ENCODE measurements around the gene SLX4IP.
A peak's percentile ranks its signal among the peaks of the same experiment; 100 is the strongest.
"Not testable (repeated sequence)": the region's sequence is repeated elsewhere in the genome, so short reads cannot be mapped to it uniquely, and the experiment has no call there.

Gene SLX4IP

DNA sequence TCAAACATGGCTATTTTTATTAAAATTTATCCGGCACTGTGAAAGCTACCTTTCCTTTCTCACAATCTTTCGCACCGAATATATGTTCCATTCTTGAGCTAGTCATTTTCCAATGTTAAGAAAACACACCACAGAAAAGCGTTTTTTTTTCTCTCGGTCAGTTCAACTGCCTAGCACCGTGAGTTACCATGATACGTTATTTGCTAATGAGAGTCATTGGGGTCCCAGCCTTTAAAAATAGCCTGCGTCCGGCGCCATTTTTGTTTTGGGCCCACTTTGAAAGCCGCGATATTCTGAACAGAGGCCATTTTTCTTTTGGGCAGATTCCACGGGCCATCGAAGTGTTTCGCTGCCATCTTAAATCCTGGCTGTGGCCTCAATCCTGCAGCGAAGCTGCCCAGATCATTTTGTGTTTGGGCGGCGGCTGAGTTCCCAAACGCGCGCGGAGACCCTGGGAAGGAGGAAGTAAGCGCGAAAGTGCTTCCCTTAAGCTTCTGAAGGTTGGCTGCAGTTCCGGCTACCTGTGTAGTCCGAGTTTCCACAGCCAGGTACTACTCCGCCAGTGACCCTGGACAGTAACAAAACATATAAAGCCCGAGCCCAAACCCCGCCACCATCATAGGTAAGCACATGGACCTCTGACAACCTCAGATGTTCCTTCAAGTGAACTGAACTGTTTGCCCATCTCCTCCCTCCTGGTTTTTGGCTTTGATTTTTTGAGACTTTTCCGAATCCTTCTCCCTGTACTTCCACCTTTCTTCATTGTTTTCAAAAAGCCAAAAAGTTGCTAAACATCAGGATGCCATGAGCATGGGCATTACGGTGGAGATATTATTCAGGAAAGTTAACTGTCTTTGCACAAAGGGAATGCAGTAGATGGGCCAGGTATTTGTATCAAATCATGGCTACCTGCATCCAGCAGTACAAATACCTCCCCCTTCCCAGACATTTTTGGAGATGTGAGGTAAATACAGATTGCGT is at the start of gene SLX4IP:
TSS of gene SLX4IP (plus strand) at position 474 of the 981 bp plus-strand sequence. CDS start 22,900 bp downstream, outside the sequence.
- DNase-seq (ENCODE audit: low read depth, low spot score): peak; percentile 91

DNA sequence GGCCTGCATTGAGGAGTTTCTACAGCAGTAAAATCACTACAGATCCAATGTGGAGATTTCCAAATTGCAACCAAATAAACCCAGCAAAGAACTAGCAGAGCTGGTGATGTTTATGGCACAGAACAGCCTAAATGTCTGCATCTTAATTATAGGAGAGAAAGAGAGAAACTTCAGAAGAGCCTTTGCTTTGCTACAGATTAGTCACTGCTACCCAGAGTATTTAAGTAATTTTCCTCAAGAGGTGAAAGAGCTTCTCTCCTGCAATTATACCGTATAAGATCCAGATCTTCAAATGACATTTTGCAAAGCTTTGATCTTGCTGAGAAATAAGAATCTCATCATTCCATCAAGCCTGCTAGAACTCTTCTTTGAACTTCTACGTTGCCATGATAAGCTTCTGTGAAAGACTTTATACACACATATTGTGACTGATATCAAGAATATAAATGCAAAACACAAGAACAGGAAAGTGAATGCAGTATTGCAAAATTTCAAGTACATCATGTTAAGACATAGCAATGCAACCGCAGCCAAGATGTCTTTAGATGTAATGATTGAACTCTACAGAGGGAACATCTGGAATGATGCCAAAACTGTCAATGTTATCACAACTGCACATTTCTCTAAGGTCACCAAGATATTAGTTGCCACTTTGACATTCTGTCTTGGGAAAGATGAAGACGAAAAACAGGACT is 49.1 kb upstream of the SLX4IP start:
- no peak for DNase-seq (ENCODE audit: low read depth, low spot score)

DNA sequence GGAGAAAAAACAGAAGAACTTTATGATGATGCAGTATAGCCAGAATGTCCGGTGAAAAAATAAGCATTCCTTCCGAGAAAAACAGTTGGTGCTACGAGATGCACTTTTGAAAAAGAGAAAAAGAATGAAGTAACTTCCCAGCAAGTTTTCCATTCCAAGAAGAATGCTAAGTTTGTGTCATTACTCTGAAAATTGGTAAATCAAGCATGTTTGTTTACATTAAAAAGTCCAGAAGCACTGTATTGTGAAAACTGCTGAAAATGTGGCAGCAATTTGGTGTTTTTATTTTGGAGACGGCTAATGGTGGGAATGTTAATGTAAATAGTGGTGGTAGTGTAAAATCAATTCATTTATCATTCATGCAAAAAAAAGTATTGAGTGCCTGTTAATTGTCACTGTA is 47.4 kb upstream of the SLX4IP start:
- DNase-seq (ENCODE audit: low read depth, low spot score): no peak

DNA sequence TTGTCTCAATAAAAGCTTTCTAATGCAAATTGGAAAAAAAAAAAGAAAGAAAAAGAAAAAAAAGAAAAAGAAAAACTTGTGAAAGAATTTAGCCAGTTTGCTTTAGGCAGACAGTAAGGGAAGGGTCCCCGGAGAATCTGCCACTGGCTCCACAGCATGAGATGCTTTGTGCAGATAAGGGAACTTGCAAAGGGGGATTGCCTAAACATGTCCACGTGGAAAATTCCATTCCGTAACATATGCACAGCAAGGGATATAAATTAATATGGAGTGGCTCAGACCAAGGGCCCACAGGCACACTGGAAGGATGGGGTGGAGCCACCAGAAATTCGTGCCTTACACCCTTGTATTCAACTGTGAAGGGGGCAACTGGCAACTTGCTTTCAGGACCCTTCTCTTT is 46.5 kb upstream of the SLX4IP start:
- DNase-seq (ENCODE audit: low read depth, low spot score): no peak

DNA sequence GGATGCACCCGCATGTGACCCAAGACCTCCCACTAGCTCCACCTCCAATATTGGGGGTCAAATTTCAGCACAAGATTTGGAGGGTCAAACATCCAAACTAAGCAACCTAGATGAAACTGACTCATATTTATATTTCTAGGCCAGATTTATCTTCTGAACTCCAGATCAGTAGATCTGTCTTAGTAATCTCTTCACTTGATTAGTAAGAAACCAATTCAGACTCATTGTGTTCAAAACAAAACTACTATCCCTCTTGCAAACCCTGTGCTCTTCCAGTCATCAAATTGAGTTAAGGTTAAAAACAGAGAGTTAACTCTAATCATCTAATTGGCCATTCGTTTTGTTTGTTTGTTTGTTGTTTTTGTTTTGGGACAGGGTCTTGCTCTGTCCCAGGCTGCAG is 44.4 kb upstream of the SLX4IP start:
- DNase-seq (ENCODE audit: low read depth, low spot score): no peak

DNA sequence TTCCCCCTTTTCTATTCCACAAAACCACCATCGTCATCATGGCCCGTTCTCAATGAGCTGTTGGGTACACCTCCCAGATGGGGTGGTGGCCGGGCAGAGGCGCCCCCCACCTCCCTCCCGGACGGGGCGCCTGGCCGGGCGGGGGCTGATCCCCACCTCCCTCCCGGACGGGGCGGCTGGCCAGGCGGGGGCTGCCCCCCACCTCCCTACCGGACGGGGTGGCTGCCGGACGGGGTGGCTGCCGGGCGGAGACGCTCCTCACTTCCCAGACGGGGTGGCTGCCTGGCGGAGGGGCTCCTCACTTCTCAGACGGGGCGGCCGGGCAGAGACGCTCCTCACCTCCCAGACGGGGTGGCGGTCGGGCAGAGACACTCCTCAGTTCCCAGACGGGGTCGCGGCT is 40.4 kb upstream of the SLX4IP start:
- DNase-seq (ENCODE audit: low read depth, low spot score): not testable (repeated sequence)

DNA sequence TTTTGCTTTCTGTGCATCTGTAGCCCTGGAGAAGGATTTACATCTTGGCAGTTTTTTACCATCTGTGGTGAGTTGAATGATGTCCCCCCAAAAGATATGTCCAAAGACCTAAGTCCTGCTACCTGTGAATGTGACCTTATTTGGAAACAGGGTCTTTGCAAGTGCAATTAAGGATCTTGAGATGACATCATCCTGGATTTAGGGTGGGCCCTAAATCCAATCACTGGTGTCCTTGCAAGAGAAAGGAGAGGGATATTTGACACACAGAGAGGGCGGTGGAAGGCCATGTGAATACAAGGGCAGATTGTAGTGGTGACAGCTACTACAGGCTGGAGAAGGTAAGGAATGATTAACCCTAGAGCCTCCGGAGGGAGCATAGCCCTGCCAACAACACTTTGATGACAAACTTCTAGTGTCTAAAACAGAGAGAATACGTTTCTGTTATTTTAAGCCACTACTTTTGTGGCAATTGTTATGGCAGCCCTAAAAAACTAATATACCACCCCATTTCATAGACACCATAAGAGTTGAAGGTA is 36.2 kb upstream of the SLX4IP start:
- no peak for DNase-seq (ENCODE audit: low read depth, low spot score)

DNA sequence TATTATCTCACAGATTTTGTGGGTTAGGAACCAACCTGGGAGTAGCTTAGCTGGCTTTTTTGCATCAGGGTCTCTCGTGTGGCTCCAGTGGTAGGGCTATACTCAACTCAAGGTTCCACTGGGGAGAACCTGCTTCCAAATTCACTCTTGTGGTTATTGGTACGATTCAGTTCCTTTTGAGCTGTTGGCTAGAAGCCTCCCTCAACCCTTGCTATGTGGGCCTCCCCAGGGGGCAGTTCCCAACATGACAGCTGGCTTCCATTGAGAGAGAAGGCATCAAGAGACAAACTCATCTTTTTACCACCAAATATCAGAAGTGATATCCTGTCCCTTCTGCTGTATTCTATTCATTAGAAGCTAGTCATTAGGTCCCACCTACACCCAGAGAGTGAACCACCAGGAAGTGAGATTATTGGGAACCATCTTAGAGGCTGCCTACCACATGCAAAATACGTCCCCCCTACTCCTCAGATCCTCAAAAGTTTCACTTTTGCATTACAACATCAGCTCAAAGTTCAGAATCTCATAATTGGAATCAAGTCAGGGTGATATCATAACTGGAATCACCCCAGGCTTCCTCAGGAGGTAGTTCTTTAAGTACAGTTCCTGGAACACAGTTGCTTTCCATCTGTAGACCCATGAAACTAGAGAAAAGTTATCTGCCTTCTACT is 32.0 kb upstream of the SLX4IP start:
- DNase-seq (ENCODE audit: low read depth, low spot score): no peak

DNA sequence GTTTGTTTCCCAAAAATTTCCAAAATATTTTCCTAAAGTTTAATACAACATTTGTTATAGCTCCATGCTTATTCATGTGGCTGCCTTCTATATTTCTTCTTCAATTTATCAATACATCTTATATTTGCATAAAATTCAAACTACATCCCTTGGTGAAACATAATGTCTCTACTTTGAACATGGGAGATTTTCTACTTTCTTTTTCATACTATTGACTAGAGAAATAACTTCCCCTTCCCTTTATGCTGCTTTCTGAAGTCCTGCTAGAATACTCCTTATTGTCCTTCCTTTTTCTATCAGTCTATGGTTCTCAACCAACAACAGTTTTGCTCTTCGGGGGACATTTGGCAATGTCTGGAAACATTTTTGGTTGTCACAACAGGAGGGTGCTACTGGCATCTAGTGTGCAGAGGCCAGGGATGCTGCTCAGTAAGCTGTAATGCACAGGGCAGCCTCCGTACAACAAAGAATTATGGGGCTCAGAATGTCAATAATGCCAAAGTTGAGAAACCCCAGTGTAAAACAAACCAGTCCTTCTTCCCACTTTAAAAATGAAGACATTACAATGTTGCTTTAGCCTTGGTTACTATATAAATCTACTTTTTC is 31.0 kb upstream of the SLX4IP start:
- DNase-seq (ENCODE audit: low read depth, low spot score): no peak

DNA sequence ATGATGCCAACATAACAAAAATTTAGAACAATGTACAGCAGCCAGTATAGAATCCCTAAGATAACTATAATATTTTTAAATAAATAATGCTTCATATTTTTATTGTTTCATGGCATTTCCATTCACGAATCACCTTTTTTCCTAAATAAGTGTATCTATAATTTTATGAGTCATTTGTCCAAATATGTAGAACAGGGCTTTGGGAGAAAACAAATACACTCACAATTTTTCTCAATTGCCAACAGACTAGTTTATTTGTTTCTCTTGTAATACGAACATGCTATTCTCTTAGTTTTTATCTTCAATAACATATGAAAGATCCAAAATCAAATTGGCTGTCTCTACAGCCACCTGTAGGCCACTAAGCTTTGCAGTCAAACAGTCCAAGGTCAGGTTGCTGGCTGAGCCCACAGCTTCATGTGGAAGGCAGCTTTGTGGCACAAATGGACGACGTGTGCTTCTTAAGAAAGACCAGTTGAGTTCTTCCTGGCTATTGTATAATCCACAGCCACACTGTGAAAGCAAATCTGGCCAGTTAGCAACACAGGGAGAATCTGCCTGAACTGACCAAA is 30.1 kb upstream of the SLX4IP start:
- no peak for DNase-seq (ENCODE audit: low read depth, low spot score)

DNA sequence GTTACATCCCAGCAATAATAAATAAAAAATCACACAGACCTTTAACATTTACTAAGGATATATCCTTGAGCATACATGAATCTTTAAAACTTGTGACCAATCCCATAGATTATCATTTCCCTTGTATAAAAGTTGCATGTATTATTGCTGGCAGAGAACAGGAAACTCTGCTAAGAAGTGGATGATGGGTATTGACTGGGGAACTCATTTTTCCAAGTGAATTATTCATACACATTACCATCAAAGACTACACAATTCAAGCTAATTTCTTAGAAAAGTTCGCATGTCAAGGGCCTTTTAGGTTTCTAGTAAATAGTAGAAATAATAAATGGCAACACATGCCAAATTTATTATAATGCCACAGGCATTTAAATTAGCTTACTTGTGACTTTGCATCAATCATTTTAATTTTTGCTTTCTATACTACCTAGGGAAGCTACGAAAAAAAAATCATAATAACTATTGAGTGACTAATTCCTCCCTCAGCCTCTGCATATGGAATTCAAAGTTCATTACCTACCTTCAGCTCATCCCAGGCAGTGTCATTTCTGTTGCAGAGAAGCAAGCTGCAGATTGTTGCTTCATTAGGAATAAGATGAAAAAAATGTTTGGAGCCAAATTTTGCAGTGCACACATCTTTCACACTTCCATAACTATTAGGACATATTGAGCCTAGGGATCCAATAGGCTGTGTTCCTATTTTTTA is 26.8 kb upstream of the SLX4IP start:
- no peak for DNase-seq (ENCODE audit: low read depth, low spot score)

DNA sequence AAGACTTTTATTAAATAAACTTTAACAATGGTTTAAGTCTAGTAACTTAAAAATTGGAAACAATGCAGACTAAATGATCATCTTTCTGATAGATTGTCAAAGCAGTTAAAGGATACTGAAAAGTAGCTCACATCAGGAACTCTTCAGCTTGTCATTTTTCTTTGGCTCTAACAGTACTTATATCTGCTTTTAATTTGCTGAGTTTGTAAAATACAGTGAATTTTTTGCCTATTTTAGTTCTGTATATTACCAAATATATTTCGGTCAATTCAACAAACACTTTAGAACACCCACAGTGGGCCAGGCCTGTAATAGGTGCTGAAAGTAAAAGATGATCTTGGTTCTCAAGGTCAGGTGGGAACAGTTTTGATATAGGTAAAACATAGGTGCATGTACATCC is 23.4 kb upstream of the SLX4IP start:
- no peak for DNase-seq (ENCODE audit: low read depth, low spot score)

DNA sequence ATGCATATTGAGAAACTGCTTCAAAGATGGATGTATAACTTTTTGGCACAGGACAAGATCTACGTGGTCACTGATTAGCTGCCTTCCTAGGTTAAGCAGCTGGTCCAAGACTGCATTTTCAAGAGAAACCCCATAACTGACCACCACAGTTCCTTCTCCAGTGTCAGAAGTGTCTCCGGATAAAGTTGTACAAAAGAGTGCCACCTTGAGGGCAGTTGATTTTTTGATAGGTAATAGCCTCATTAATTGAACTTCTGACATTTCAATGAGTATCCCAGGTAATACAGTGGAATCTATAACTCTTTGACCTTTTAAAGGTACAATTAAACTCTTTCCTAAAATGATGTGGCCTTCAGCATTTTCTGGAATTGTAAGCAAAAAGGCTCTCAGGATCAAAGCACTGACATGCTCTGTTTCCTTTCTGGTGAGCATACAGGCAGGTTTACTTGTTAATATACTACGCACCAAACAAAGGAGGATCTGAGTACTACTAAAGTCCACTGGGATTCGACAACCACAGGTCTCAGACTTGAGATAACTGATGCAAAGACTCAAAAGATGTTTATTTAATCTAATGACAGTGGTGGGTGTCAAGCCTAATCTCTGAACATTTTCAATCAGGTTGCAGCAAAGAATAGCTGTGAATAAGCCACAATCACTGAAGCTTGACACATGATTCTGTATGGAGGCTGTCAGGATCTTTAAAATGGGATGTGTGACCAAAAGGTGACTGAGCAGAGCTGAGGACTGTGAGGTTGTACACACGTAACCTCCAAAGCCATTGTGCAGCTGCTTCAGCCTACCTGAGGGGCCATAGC is 22.3 kb upstream of the SLX4IP start:
- DNase-seq (ENCODE audit: low read depth, low spot score): no peak

DNA sequence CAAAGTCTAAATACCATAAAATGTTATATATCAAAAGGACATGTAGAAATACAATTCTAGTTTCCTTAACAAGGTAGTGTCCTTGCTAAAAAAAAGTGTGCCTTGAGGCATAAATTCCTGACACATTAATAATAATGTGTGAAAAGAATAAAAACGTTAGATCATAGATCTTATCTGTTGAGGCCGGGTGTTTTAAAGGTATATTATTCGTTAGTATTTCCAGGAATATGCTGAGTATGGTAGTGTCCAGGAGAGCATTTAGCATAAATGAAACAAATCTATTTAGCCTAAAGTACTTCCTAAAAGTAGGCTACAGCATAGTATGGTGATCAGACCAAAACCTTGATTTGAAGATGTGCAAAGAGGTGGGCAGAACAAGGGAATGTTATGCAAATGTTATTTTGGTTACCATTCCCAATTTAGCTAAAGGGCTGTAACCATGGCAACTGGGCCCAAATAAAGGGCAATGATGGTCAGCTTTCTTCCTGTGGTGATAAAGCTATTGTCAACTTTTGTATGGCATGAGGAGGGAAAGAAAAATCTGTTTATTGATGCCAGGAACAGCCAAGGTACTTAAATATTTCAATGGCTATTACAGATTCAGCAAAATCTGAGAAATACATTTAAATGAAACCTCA is 20.0 kb upstream of the SLX4IP start:
- DNase-seq (ENCODE audit: low read depth, low spot score): no peak

DNA sequence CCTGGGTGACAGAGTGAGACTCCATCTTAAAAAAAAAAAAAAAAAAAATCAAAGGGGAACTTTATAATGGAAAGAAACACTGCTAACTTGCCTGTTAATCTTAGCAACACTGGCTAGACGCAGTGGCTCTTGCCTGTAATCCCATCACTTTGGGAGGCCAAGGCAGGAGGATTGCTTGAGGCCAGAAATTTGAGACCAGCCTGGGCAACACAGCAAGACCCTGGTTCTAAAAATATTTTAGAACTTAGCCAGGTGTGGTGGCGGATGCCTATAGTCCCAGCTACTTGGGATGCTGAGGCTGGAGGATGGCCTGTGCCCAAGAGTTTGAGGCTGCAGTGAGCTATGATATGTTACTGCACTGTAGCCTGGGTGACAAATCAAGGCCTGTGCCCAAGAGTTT is 17.9 kb upstream of the SLX4IP start:
- not testable (repeated sequence) for DNase-seq (ENCODE audit: low read depth, low spot score)

DNA sequence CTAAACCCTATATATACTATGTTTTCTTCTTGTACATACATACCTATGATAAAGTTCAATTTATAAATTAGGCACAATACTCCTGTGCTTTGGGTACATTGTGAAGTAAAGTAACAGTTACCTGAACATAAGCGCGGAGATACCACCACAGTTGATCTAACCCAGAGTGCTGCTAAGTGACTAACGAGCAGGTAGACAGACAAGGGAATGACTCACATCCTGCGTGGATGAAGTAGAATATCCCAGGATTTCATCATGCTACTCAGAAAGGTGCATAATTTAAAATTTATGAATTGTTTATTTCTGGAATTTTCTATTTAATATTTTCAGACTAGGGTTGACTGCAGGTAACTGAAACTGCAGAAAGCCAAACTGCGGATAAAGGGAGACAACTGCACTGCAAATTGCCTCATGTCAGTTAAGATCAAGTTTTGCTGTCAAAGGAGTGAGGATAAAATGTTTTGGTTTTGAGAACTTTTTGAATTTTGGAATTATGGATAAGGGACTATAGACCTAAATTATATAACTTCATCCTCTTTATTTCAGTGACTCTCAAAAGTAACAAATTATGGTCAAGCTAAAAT is 15.5 kb upstream of the SLX4IP start:
- no peak for DNase-seq (ENCODE audit: low read depth, low spot score)

DNA sequence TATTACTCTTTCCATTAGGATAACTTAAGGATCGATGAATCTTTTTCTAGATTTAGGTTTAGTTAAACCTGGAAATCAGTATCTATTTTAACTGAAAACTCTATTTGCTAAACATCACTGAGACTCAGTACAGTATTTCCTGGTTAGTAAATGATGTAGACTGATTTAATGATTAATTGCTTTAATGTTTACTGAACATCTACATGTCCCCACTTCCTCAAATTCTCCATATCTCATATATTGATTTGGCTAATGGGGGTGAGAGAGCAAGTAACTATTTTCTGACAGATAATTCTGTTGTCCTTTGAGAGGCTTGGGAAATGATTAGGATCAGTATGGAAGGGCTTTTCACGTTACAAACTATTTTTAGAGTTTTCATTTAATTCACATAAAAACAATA is 11.4 kb upstream of the SLX4IP start:
- no peak for DNase-seq (ENCODE audit: low read depth, low spot score)

DNA sequence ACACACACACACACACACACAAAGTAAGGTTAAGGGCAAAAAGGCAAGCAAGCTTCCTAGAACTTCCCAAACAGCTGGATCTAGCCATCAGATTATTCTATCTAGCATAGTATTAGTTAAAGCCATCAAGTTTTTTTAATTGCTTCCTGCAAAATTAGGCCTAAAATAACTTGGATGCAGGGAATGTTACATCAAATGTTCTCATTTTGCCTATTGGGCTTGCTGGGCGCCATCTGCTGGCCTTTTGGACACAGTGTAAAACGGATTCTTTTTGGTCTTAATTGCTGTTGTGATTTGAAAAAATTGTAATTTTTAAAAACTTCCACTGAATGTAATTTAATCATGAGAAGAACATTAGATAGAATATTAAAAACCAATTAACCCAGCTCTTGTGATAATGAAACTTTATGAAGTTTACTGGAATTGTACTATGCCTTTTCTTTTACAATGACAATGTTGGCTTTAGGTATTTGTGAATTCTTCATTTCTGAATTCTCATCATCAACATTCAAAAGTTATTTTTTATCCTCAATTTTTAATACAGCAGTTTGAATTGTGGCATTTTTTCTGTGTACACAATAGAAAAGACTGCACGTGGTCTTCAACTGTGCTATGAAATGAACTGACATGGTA is 7.9 kb upstream of the SLX4IP start:
- peak; percentile 53 for DNase-seq (ENCODE audit: low read depth, low spot score)

All from smooth muscle cell of the brain vasculature (primary cell).